ENCODE measurements around the gene GOLGA6L2.
"Not testable (repeated sequence)": the region's sequence is repeated elsewhere in the genome, so short reads cannot be mapped to it uniquely, and the experiment has no call there.

The GOLGA6L2 gene

GRCh38 chr15:23422946-23423708, 23.9 kb downstream of the GOLGA6L2 start:
- no peak for DNase-seq

- DNase-seq = no peak
Measured at GRCh38 chr15:23422099-23422945, 24.7 kb downstream of the GOLGA6L2 start.

- DNase-seq = no peak
Measured at GRCh38 chr15:23420806-23421575, 26.1 kb downstream of the GOLGA6L2 start.

- DNase-seq = no peak
Measured at GRCh38 chr15:23416349-23417276, 30.4 kb downstream of the GOLGA6L2 start.

- not testable (repeated sequence) for DNase-seq
Measured at GRCh38 chr15:23415866-23416265, 31.2 kb downstream of the GOLGA6L2 start.

- DNase-seq = no peak
Measured at GRCh38 chr15:23415321-23415865, 31.6 kb downstream of the GOLGA6L2 start.

GRCh38 chr15:23412881-23413600, 34.0 kb downstream of the GOLGA6L2 start:
- not testable (repeated sequence) for DNase-seq

GRCh38 chr15:23411841-23412240, 35.2 kb downstream of the GOLGA6L2 start:
- no peak for DNase-seq

GRCh38 chr15:23403550-23403949, 43.5 kb downstream of the GOLGA6L2 start:
- DNase-seq = no peak

- DNase-seq = no peak
Measured at GRCh38 chr15:23402544-23402943, 44.5 kb downstream of the GOLGA6L2 start.

GRCh38 chr15:23402140-23402539, 44.9 kb downstream of the GOLGA6L2 start:
- DNase-seq = no peak

GRCh38 chr15:23401627-23402026, 45.4 kb downstream of the GOLGA6L2 start:
- no peak for DNase-seq

- not testable (repeated sequence) for DNase-seq
Measured at GRCh38 chr15:23399207-23399606, 47.8 kb downstream of the GOLGA6L2 start.

- DNase-seq = not testable (repeated sequence)
Measured at GRCh38 chr15:23398357-23398756, 48.7 kb downstream of the GOLGA6L2 start.

GRCh38 chr15:23397779-23398178, 49.3 kb downstream of the GOLGA6L2 start:
- DNase-seq = no peak

- DNase-seq = no peak
Measured at GRCh38 chr15:23395832-23396231, 51.2 kb downstream of the GOLGA6L2 start.

GRCh38 chr15:23395030-23395692, 51.9 kb downstream of the GOLGA6L2 start:
- no peak for DNase-seq
